BLaER1 treated with 17β-estradiol and CSF1 and Interleukin-3, amounts not matched to agents 10 nM and 100 nM (cell line): Measurements from ENCODE around the gene RPLP2.

Experiments
- H3K27ac ChIP-seq, 11 experiments: shearing (Covaris generic); formaldehyde crosslinking; 2 replicates each; pipeline ENCODE4 v1.8.1; 2022
- H3K27me3 ChIP-seq, 11 experiments: shearing (Covaris generic); formaldehyde crosslinking; 2 replicates each; pipeline ENCODE4 v1.8.1; 2022
- H3K36me3 ChIP-seq, 11 experiments: shearing (Covaris generic); formaldehyde crosslinking; 2 replicates each; pipeline ENCODE4 v1.8.1; 2022
- H3K4me1 ChIP-seq, 10 experiments: shearing (Covaris generic); formaldehyde crosslinking; 2 replicates each; pipeline ENCODE4 v1.8.1; 2022
- H3K4me2 ChIP-seq, 11 experiments: shearing (Covaris generic); formaldehyde crosslinking; 2 replicates each; pipeline ENCODE4 v1.8.1; 2022
- H3K4me3 ChIP-seq, 10 experiments: shearing (Covaris generic); formaldehyde crosslinking; 2 replicates each; pipeline ENCODE4 v1.8.1; 2022
- H3K9ac ChIP-seq, 11 experiments: shearing (Covaris generic); formaldehyde crosslinking; 2 replicates each; pipeline ENCODE4 v1.8.1; 2022
- H3K9me3 ChIP-seq, 11 experiments: shearing (Covaris generic); formaldehyde crosslinking; replicated peaks in 1 of 11; 2 replicates each; pipeline ENCODE4 v1.8.1; 2022
- H4K20me1 ChIP-seq, 11 experiments: shearing (Covaris generic); formaldehyde crosslinking; 2 replicates each; pipeline ENCODE4 v1.8.1; 2022
- Cebpa-rat ChIP-seq, 11 experiments: shearing (Covaris generic); IDR thresholded peaks; 2 replicates each; pipeline ENCODE4 v1.8.1; 2022

RPLP2 gene

GRCh38 chr11:797296-798092, 12.3 kb upstream of the RPLP2 start:
- Histone ChIP-seq H3K9me3 (no peaks in the 10 kb centered on the region), H4K20me1 (peaks cover 0 to 88% (median 51%) of the 10 kb centered on the region in 11 experiments; a peak in 18 of 22 replicates), H3K4me2 (peak overlapping the region; percentile 99 to 100 (median 100)), H3K4me1 (peaks cover 21 to 45% (median 38%) of the 10 kb centered on the region in 10 experiments), H3K9ac (peak overlapping the region; percentile 74 to 93 (median 87)), H3K4me3 (peak overlapping the region; percentile 63 to 92 (median 87)), H3K36me3 (peaks cover 22 to 61% (median 53%) of the 10 kb centered on the region in 11 experiments; a peak in 20 of 22 replicates), H3K27me3 (no peaks in the 10 kb centered on the region), H3K27ac (peak overlapping the region in 10 of 11 experiments; percentile 53 to 89 (median 82); a peak in 20 of 22 replicates)
- no peak for TF ChIP-seq Cebpa-rat (IDR thresholded peaks at IDR 0.05)

- TF ChIP-seq Cebpa-rat (IDR thresholded peaks at IDR 0.05), result no peak
- no peaks in the 10 kb centered on the region for H3K9me3 ChIP-seq
- H3K4me2 ChIP-seq, result peak within 1 kb of the TSS; percentile 99 to 100 (median 100)
- peak within 1 kb of the TSS in 10 of 11 experiments; percentile 53 to 89 (median 82); a peak in 20 of 22 replicates for H3K27ac ChIP-seq
- H3K27me3 ChIP-seq, result no peaks in the 10 kb centered on the region
- H4K20me1 ChIP-seq, result peaks cover 0 to 90% (median 55%) of the 10 kb centered on the region in 11 experiments; a peak in 18 of 22 replicates
- peaks cover 28 to 52% (median 45%) of the 10 kb centered on the region in 10 experiments for H3K4me1 ChIP-seq
- peak within 1 kb of the TSS; percentile 74 to 93 (median 87) for H3K9ac ChIP-seq
- H3K4me3 ChIP-seq, result peak within 1 kb of the TSS; percentile 63 to 92 (median 87)
- H3K36me3 ChIP-seq, result peaks cover 22 to 62% (median 55%) of the 10 kb centered on the region in 11 experiments; a peak in 20 of 22 replicates
Measured at GRCh38 chr11:798093-798713, 11.6 kb upstream of the RPLP2 start, which contains the start of gene SLC25A22. TSS of gene SLC25A22 (minus strand) at chr11:798281. CDS start at chr11:795006, 3,275 bp downstream.

- Histone ChIP-seq H3K4me3 (no peak overlapping the region), H3K9ac (0 out of 22 replicates have a peak overlapping the region, but pooled peaks of 2 of the 11 experiments have one; percentile 18 to 93), H3K36me3 (peaks cover 11 to 48% (median 40%) of the 10 kb centered on the region in 11 experiments; a peak in 20 of 22 replicates), H3K27me3 (no peaks in the 10 kb centered on the region), H3K4me1 (peaks cover 44 to 60% (median 54%) of the 10 kb centered on the region in 10 experiments), H3K27ac (no peak overlapping the region), H3K9me3 (no peaks in the 10 kb centered on the region), H4K20me1 (peaks cover 0 to 90% (median 53%) of the 10 kb centered on the region in 11 experiments; a peak in 18 of 22 replicates), H3K4me2 (no peak overlapping the region)
- no peak for TF ChIP-seq Cebpa-rat (IDR thresholded peaks at IDR 0.05)
Measured at GRCh38 chr11:799641-800316, 10.0 kb upstream of the RPLP2 start.

- no peaks in the 10 kb centered on the region for H3K9me3 ChIP-seq
- no peak overlapping the region for H3K27ac ChIP-seq
- peaks cover 0 to 83% (median 46%) of the 10 kb centered on the region in 11 experiments; a peak in 18 of 22 replicates for H4K20me1 ChIP-seq
- no peak for TF ChIP-seq Cebpa-rat (IDR thresholded peaks at IDR 0.05)
- peaks cover 11 to 47% (median 39%) of the 10 kb centered on the region in 11 experiments; a peak in 20 of 22 replicates for H3K36me3 ChIP-seq
- no peak overlapping the region for H3K4me2 ChIP-seq
- no peak overlapping the region for H3K4me3 ChIP-seq
- peaks cover 41 to 56% (median 51%) of the 10 kb centered on the region in 10 experiments for H3K4me1 ChIP-seq
- H3K27me3 ChIP-seq, result no peaks in the 10 kb centered on the region
- no peak overlapping the region for H3K9ac ChIP-seq
Measured at GRCh38 chr11:800473-800872, 9.3 kb upstream of the RPLP2 start.

DNA sequence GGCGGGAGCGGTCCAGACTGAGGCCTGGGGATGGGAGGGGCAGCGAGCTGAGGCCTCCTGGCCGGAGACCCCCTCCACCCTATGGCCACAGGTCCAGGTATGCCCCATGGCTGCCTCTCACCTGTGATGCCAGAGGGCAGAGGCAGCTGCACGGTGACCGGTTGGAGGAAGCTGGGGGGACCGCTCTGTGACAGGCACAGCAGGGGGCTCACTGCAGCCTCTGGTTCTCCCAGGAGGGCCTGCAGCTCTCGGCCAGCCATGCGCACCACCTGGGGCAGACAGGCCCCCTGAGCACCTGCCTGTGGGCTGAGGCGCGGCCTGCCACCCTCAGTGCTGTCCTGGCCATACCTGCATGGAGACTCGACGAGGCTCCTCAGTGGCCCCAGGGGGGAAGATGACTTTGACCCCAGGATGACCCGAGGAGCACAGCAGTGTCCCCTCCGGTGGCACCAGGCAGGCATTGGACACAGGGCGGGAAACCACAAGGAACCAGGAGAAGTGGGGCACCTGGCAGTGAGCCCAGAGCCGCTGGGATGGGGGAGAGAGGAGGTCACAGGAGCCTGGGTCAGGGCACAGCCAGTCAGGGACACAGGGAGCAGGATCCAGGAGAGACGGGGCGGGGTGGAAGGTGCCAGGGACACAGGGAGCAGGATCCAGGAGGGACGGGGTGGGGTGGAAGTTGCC, 8.5 kb upstream of the RPLP2 start:
- H3K27me3 ChIP-seq, result no peaks in the 10 kb centered on the region
- no peak overlapping the region for H3K27ac ChIP-seq
- peaks cover 11 to 47% (median 39%) of the 10 kb centered on the region in 11 experiments; a peak in 20 of 22 replicates for H3K36me3 ChIP-seq
- H3K4me3 ChIP-seq, result no peak overlapping the region
- TF ChIP-seq Cebpa-rat (IDR thresholded peaks at IDR 0.05), result no peak
- no peaks in the 10 kb centered on the region for H3K9me3 ChIP-seq
- peaks cover 43 to 58% (median 52%) of the 10 kb centered on the region in 10 experiments for H3K4me1 ChIP-seq
- H4K20me1 ChIP-seq, result peaks cover 0 to 78% (median 42%) of the 10 kb centered on the region in 11 experiments; a peak in 18 of 22 replicates
- H3K9ac ChIP-seq, result no peak overlapping the region
- no peak overlapping the region for H3K4me2 ChIP-seq

DNA sequence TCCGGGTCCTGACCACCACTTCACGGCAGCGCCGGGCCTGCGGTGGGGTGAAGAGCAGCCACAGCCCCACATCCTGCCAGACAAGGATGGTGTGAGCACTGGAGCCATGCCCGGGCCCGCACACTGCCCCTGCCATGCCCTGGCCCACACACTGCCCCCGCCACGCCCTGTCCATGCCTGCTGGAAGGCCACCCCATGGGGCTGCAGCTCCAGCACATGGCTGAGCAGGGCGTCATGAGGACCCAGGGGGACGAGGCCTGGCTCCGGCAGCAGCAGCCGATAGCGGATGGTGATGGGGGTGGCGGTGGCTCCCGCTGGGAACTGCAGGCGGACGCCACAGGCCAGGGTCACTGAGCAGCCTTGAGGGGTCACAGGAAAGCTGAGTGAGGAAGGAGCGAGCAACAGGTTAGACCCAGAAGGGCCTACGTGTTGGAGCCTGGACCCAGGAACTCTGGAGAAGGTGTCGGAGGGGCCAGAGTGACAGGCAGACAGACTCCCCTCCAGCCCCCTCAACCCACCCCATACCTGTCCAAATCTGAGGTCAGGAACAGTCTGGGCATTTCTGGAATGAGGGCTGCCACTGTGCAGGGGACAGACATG, 7.6 kb upstream of the RPLP2 start:
- H3K36me3 ChIP-seq, result peaks cover 11 to 47% (median 39%) of the 10 kb centered on the region in 11 experiments; a peak in 20 of 22 replicates
- H3K27ac ChIP-seq, result no peak overlapping the region
- H3K4me3 ChIP-seq, result no peak overlapping the region
- no peaks in the 10 kb centered on the region for H3K9me3 ChIP-seq
- H3K4me1 ChIP-seq, result peaks cover 37 to 53% (median 46%) of the 10 kb centered on the region in 10 experiments
- no peak for TF ChIP-seq Cebpa-rat (IDR thresholded peaks at IDR 0.05)
- peak overlapping the region; percentile 92 to 100 (median 100); a peak in 18 of 22 replicates for H3K4me2 ChIP-seq
- peaks cover 0 to 69% (median 33%) of the 10 kb centered on the region in 11 experiments; a peak in 16 of 22 replicates for H4K20me1 ChIP-seq
- H3K27me3 ChIP-seq, result no peaks in the 10 kb centered on the region
- H3K9ac ChIP-seq, result peak overlapping the region in 8 of 11 experiments; percentile 33 to 87 (median 82); a peak in 9 of 22 replicates

DNA sequence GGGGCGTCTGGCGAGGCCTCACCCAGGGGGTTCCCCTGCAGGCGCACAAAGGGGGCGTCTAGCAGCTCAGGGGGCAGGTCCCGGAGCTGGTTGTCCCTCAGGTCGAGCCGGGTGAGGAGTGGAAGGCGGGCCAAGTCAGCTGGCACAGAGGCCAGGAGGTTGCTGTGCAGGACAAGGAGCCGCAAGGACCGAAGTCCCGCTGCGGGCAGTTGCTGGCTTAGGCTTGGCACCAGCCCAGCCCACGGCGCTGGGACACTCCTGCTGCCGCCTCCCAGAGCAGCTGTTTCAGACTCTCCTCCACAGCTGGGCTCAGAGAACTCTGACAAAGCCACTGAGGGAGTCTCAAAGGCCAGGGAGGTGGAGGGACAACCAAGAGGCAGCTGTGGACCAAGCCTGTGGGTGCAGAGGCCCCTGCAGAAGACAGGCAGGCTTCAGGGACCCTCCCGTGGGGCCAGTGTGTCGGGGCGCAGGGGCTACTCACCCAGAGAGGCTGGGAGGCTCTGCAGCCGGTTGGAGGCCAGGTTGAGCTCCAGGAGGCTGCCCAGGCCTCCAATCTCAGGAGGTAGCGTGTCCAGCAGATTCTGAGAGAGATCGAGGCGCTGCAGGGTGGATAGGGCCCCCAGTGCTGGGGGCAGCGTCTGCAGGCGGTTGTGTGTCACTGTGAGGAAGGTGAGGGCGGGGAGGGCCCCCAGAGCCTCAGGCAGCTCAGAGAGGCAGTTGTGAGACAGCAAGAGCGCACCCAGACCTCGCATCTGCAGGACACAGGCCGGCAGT, 6.9 kb upstream of the RPLP2 start:
- Histone ChIP-seq H3K9me3 (no peaks in the 10 kb centered on the region), H3K4me3 (peak overlapping the region in 9 of 10 experiments; percentile 69 to 84 (median 72); a peak in 15 of 20 replicates), H3K4me1 (peaks cover 37 to 60% (median 52%) of the 10 kb centered on the region in 10 experiments), H3K4me2 (peak overlapping the region; percentile 92 to 100 (median 100)), H4K20me1 (peaks cover 0 to 66% (median 29%) of the 10 kb centered on the region in 11 experiments; a peak in 15 of 22 replicates), H3K9ac (peak overlapping the region; percentile 65 to 87 (median 82); a peak in 21 of 22 replicates), H3K27ac (peak overlapping the region in 2 of 11 experiments; percentile 4 to 31; a peak in 1 of 22 replicates), H3K27me3 (no peaks in the 10 kb centered on the region), H3K36me3 (peaks cover 11 to 47% (median 39%) of the 10 kb centered on the region in 11 experiments; a peak in 20 of 22 replicates)
- no peak for TF ChIP-seq Cebpa-rat (IDR thresholded peaks at IDR 0.05)
